Measurements from ENCODE around the gene OPN3. TPM values are rescaled to one million over a fixed set of nuclear protein-coding genes. Genes with fewer than 3 reads are reported as not detected.

Gene OPN3
- total RNA-seq, 3 donors from 2014 or later = 27.4 to 77.6 (median 29.0) TPM

DNA sequence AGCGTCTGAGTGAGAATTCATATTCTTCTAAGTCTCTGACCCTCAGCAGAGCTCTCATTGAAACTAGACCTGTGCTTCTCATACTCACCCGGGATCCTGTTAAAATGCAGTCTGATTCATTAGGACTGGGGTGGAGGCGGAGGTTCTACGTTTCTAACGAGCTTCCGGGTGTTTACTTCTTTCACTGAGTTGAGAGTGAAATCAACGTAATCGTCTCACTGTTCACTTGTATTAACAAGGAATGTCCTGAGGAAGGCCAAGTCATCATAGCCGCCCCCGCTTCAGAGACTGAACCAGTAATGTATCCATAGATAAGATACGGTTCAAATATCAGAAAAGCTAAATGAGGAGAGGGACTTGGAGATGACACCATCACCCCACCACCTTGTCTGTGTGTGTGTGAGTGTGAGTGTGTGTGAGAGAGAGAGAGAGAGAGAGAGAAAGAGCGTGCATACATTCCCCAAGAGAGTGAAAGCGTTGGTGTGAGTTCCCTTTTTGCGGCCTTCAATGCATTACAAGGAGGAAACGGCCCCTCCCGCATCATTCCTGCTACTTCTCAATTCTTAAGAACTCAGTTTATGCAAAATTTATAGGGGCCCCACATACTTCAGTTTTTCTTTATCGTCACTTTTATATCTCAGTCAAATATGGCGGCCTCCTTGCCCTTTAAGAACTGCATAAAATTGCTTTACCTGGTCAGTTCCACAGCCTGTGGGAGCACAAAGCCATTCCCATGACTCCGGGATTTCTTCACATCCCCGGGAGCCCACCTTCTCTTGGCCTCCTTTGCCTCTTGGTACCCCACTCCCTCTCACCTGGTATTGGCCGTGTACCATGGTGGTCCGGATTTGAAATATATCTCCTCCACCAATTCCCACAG lies 88.2 kb downstream of the OPN3 start:
- TF ChIP-seq, protein P1, sequence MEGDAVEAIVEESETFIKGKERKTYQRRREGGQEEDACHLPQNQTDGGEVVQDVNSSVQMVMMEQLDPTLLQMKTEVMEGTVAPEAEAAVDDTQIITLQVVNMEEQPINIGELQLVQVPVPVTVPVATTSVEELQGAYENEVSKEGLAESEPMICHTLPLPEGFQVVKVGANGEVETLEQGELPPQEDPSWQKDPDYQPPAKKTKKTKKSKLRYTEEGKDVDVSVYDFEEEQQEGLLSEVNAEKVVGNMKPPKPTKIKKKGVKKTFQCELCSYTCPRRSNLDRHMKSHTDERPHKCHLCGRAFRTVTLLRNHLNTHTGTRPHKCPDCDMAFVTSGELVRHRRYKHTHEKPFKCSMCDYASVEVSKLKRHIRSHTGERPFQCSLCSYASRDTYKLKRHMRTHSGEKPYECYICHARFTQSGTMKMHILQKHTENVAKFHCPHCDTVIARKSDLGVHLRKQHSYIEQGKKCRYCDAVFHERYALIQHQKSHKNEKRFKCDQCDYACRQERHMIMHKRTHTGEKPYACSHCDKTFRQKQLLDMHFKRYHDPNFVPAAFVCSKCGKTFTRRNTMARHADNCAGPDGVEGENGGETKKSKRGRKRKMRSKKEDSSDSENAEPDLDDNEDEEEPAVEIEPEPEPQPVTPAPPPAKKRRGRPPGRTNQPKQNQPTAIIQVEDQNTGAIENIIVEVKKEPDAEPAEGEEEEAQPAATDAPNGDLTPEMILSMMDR (IDR thresholded peaks at IDR 0.05) = no peak
- no peak overlapping the region for H3K4me3 ChIP-seq
- no peaks in the 10 kb centered on the region for H3K36me3 ChIP-seq (ENCODE audit: low read depth)
- intact Hi-C loops (cut with DNase I, micrococcal nuclease) = no loop called here
- DNase-seq (peak in 2 of 3 donors; percentile 41 to 49), ATAC-seq (peak; percentile 85)
- no peaks in the 10 kb centered on the region for H3K9me3 ChIP-seq
- H3K4me1 ChIP-seq (ENCODE audit: low read depth) = no peaks in the 10 kb centered on the region

- DNase-seq (no peak), ATAC-seq (no peak)
- intact Hi-C loops (cut with DNase I, micrococcal nuclease) = no loop called here
- TF ChIP-seq, protein P1 (IDR thresholded peaks at IDR 0.05) = no peak
- H3K4me1 ChIP-seq (ENCODE audit: low read depth) = no peaks in the 10 kb centered on the region
- no peak overlapping the region for H3K4me3 ChIP-seq
- no peaks in the 10 kb centered on the region for H3K9me3 ChIP-seq
- H3K36me3 ChIP-seq (ENCODE audit: low read depth) = no peaks in the 10 kb centered on the region
Measured at GRCh38 chr1:241550318-241550717, 89.9 kb downstream of the OPN3 start.

DNA sequence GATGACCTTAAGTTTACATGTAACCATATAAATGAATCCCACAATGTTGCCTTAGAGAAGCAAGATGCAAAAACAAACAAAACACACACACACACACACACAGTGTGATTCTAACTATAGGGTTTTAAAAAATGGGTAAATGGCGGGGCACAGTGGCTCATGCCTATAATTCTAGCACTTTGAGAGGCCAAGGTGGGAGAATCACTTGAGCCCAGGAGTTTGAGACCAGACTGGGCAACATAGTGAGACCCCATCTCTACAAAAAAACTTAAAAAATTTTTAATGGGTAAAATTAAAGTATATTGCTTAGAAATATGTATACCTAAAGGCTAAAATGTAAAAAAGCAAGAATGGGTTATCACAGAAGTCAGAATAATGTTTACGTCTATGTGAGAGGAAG lies 92.2 kb downstream of the OPN3 start:
- no peak overlapping the region for H3K4me3 ChIP-seq
- intact Hi-C loops (cut with DNase I, micrococcal nuclease) = no loop called here
- TF ChIP-seq, protein P1 (IDR thresholded peaks at IDR 0.05) = no peak
- H3K36me3 ChIP-seq (ENCODE audit: low read depth) = no peaks in the 10 kb centered on the region
- no peaks in the 10 kb centered on the region for H3K4me1 ChIP-seq (ENCODE audit: low read depth)
- H3K9me3 ChIP-seq = no peaks in the 10 kb centered on the region
- ATAC-seq = no peak
- DNase-seq = no peak

Other genes with a start within 250 kb of the OPN3 start
- gene FH, start 120.6 kb downstream of the OPN3 start, total RNA-seq = 100 to 1,000 TPM in 1 of 3 donors, 10 to 100 TPM in 2; 81.0 to 103 (median 96.0) TPM
- gene KMO, start 108.0 kb downstream of the OPN3 start, total RNA-seq = under 1 TPM; 0.17 to 0.84 (median 0.82) TPM
- gene CHML, start within 50 bp of the OPN3 start, total RNA-seq = 10 to 100 TPM in 1 of 3 donors, 1 to 10 TPM in 2; 8.5 to 16.7 (median 9.8) TPM
- under 1 TPM in 1 of 3 donors, not detected in 2; 0.25 TPM for gene WDR64, start 11.9 kb upstream of the OPN3 start, total RNA-seq
- gene EXO1, start 207.8 kb upstream of the OPN3 start, total RNA-seq = 1 to 10 TPM; 2.0 to 7.4 (median 2.1) TPM

Data from mucosa of descending colon (tissue), 3 donors.